ENCODE data around the gene ERCC6.

GRCh38 chr10:49502358-49502757, 36.6 kb downstream of the ERCC6 start:
- TF ChIP-seq EZH2 (IDR thresholded peaks at IDR 0.05) (no peak), POLR2AphosphoS5 (IDR thresholded peaks at IDR 0.05; ENCODE audit: borderline replicate concordance, low read depth, low read length) (no peak), FOXP2 (optimal IDR thresholded peaks at IDR 0.05; ENCODE audit: control extremely low read depth, extremely low read length, insufficient read depth) (no peak)

All from SK-N-MC (cell line).